HepG2 (cell line): ENCODE measurements around the gene KREMEN1. TPM values are rescaled to one million over a fixed set of nuclear protein-coding genes. Genes with fewer than 3 reads are reported as not detected.

Experiments used
- AHDC1 ChIP-seq: sonication (generic); formaldehyde crosslinking; IDR thresholded peaks from 2 replicates; pipeline ENCODE4 v1.5.1; 2020; ENCODE audit warnings: mild to moderate bottlenecking, missing genetic modification reagents, borderline replicate concordance
- CENPBD1 ChIP-seq: sonication (generic); formaldehyde crosslinking; IDR thresholded peaks from 2 replicates; pipeline ENCODE4 v1.8.0; 2022; ENCODE audit warnings: missing genetic modification reagents, low read depth, mild to moderate bottlenecking, borderline replicate concordance
- IKZF4 ChIP-seq: sonication (generic); formaldehyde crosslinking; IDR thresholded peaks from 2 replicates; pipeline ENCODE4 v1.5.1; 2020; ENCODE audit warnings: borderline replicate concordance, mild to moderate bottlenecking, low read depth, missing genetic modification reagents; ENCODE audit errors: not compliant biosample characterization
- LRRFIP1 ChIP-seq: sonication (generic); formaldehyde crosslinking; conservative IDR thresholded peaks from 2 replicates; pipeline ENCODE4 v1.4.0; 2020; ENCODE audit warnings: missing genetic modification reagents
- MXI1 ChIP-seq: IDR thresholded peaks from 3 replicates; pipeline ENCODE4 v1.6.1; 2012; ENCODE audit warnings: low read depth, low read length, inconsistent platforms, borderline replicate concordance
- NAIF1 ChIP-seq: sonication (generic); formaldehyde crosslinking; IDR thresholded peaks from 2 replicates; pipeline ENCODE4 v1.5.0; 2020; ENCODE audit warnings: mild to moderate bottlenecking, missing genetic modification reagents, borderline replicate concordance
- NR2F1 ChIP-seq, 2 experiments: fragments of 450-650 bp in 1 of 2; formaldehyde crosslinking in 1 of 2; IDR thresholded peaks; 2 replicates each; pipeline versions ENCODE4 v1.5.0 to v1.6.1; 2016 to 2020; ENCODE audit warnings: mild to moderate bottlenecking in 1 of 2, missing compliant biosample characterization in 1 of 2, missing genetic modification reagents in 1 of 2, moderate library complexity in 1 of 2
- PBX2 ChIP-seq: IDR thresholded peaks from 2 replicates; pipeline ENCODE4 v1.6.1; 2016; ENCODE audit warnings: control low read depth
- SRSF9 ChIP-seq: fragments of 200-400 bp; formaldehyde crosslinking; IDR thresholded peaks from 2 replicates; pipeline ENCODE4 v1.6.1; 2018; ENCODE audit warnings: borderline replicate concordance, mild to moderate bottlenecking, low read depth, low read length; ENCODE audit not compliant: insufficient read depth, poor library complexity, severe bottlenecking
- SRY ChIP-seq: sonication (generic); formaldehyde crosslinking; IDR thresholded peaks from 2 replicates; pipeline ENCODE4 v1.8.0; 2022; ENCODE audit warnings: mild to moderate bottlenecking, missing genetic modification reagents
- SSRP1 ChIP-seq: IDR thresholded peaks from 2 replicates; pipeline ENCODE4 v1.6.1; 2016; ENCODE audit warnings: control low read depth
- STAG1 ChIP-seq: sonication (generic); formaldehyde crosslinking; IDR thresholded peaks from 2 replicates; pipeline ENCODE4 v1.4.0; 2020; ENCODE audit warnings: missing genetic modification reagents
- ZFP36L2 ChIP-seq: sonication (generic); formaldehyde crosslinking; IDR thresholded peaks from 2 replicates; pipeline ENCODE4 v1.4.0; 2020; ENCODE audit warnings: missing genetic modification reagents
- ZNF691 ChIP-seq: sonication (generic); formaldehyde crosslinking; IDR thresholded peaks from 2 replicates; pipeline ENCODE4 v1.4.0; 2020; ENCODE audit warnings: missing genetic modification reagents, low read depth, mild to moderate bottlenecking, borderline replicate concordance
- ZNF720 ChIP-seq: sonication (generic); formaldehyde crosslinking; IDR thresholded peaks from 2 replicates; pipeline ENCODE4 v1.4.0; 2020; ENCODE audit warnings: missing genetic modification reagents
- ZNF746 ChIP-seq: sonication (generic); formaldehyde crosslinking; IDR thresholded peaks from 2 replicates; pipeline ENCODE4 v1.8.0; 2022; ENCODE audit warnings: mild to moderate bottlenecking, missing genetic modification reagents
- ZNF749 ChIP-seq: sonication (generic); formaldehyde crosslinking; IDR thresholded peaks from 2 replicates; pipeline ENCODE4 v1.8.0; 2022; ENCODE audit warnings: mild to moderate bottlenecking, missing genetic modification reagents, moderate library complexity, borderline replicate concordance
- ZSCAN20 ChIP-seq: sonication (generic); formaldehyde crosslinking; IDR thresholded peaks from 2 replicates; pipeline ENCODE4 v1.4.0; 2020; ENCODE audit warnings: missing genetic modification reagents, mild to moderate bottlenecking, borderline replicate concordance
- polyA plus RNA-seq, 8 experiments: library from polyadenylated mRNA; depleted of rRNA in 3 of 8; stranded (reverse) in 7 of 8; unstranded in 1 of 8; fragments of >200 nt; fragmentation: Illumina TruSeq in 4 of 8; extraction: Trizol in 4 of 8; gene quantifications; 2 replicates each; pipeline versions ENCODE4 v1.2.1 to v1.2.3, GENCODE V29; 2011 to 2016; ENCODE audit warnings: low read depth in 4 of 8, missing spikeins in 1 of 8, mixed read lengths in 1 of 8; ENCODE audit not compliant: insufficient read depth in 1 of 8
- total RNA-seq, 5 experiments: library from RNA; depleted of rRNA; stranded (reverse); fragments of >200 nt; fragmentation: Illumina TruSeq; extraction: Trizol; gene quantifications; 2 replicates each; pipeline ENCODE4 v1.2.3, GENCODE V29; 2016; ENCODE audit warnings: low read depth in 1 of 5

The KREMEN1 gene
- total and polyA plus RNA-seq, 2 of the 13 experiments (the other 11 are each of a cell fraction or from before 2014, with no cell fraction given), result 9.8 to 13.8 TPM

GRCh38 chr22:29205594-29206371 lies 132.9 kb downstream of the KREMEN1 start, which contains the start of gene EMID1 (continued):
- no peak for TF ChIP-seq PBX2
- TF ChIP-seq ZFP36L2 (CRISPR knock-in tag), result no peak
- no peak for TF ChIP-seq NAIF1
- TF ChIP-seq SSRP1 (CRISPR knock-in tag), result no peak
- TF ChIP-seq SRY, result no peak
- no peak for TF ChIP-seq ZNF749 (CRISPR knock-in tag)
- TF ChIP-seq ZNF720 (CRISPR knock-in tag), result no peak
- no peak for TF ChIP-seq IKZF4 (CRISPR knock-in tag)
- TF ChIP-seq ZSCAN20 (CRISPR knock-in tag), result no peak
- TF ChIP-seq STAG1 (CRISPR knock-in tag), result peak; percentile 26
- no peak for TF ChIP-seq AHDC1 (CRISPR knock-in tag)
- TF ChIP-seq ZNF746 (CRISPR knock-in tag), result 0 out of 2 replicates have a peak, but pooled peaks have one; percentile 54
- no peak for TF ChIP-seq LRRFIP1
- no peak for TF ChIP-seq NR2F1 (CRISPR knock-in tag; IDR thresholded peaks at IDR 0.05)
- no peak for TF ChIP-seq SRSF9
- TF ChIP-seq CENPBD1 (CRISPR knock-in tag), result no peak
- no peak for TF ChIP-seq ZNF691 (CRISPR knock-in tag)
- no peak for TF ChIP-seq MXI1
